Transverse colon (tissue), 3 donors: Measurements from ENCODE around the gene PCGF1.

ENCODE experiments used
- CTCF ChIP-seq, 5 experiments: fragments of 200-600 bp in 3 of 5; fragments of 450-650 bp in 2 of 5; sonication (generic) in 3 of 5; IDR thresholded peaks; 1 replicate in 2 of 5; 2 replicates in 3 of 5; pipeline ENCODE4 v1.5.1; 2016 to 2017; ENCODE audit warnings: antibody characterized with exemption in 5 of 5, inconsistent platforms in 3 of 5, mild to moderate bottlenecking in 2 of 5, moderate library complexity in 1 of 5
- POLR2A ChIP-seq: fragments of 450-650 bp; IDR thresholded peaks from one replicate; pipeline ENCODE4 v1.6.1; 2016; ENCODE audit warnings: antibody characterized with exemption, mild to moderate bottlenecking, moderate library complexity

- no peak for TF ChIP-seq CTCF (IDR thresholded peaks at IDR 0.05)
- no peak for TF ChIP-seq POLR2A
Measured at GRCh38 chr2:74551942-74552913, 44.7 kb upstream of the PCGF1 start.
